OCI-LY7 (cell line): ENCODE measurements around the gene CYP3A4. TPM values are rescaled to one million over a fixed set of nuclear protein-coding genes. Genes with fewer than 3 reads are reported as not detected.

ENCODE experiments used
- BruUV-seq: library from RNA; stranded (reverse); fragments of 400-500 nt; replicated peaks from 2 replicates; lab custom pipeline; 2021; lab: Mats Ljungman, UMichigan
- CTCF ChIA-PET: fragments of 300-600 bp; sonication (Branson Sonifier 250); formaldehyde crosslinking; loops from one replicate; lab custom pipeline; 2022; ENCODE audit warnings: antibody characterized with exemption; ENCODE audit not compliant: unreplicated experiment; lab: Charles Lee
- POLR2A ChIA-PET: fragments of 300-600 bp; sonication (Branson Sonifier 250); formaldehyde crosslinking; loops from one replicate; lab custom pipeline; 2022; ENCODE audit warnings: antibody characterized with exemption; lab: Charles Lee
- DNase-seq: peaks from one replicate; pipeline ENCODE4 v3.0.0-alpha.2; 2015; ENCODE audit warnings: low spot score
- H2AFZ ChIP-seq: fragments of 200-600 bp; sonication (generic), shearing (Covaris generic); 2 replicates; pipeline ENCODE4 v1.6.1; 2014; ENCODE audit warnings: mild to moderate bottlenecking, antibody characterized with exemption, low read length, moderate library complexity
- H3K27ac ChIP-seq: fragments of 200-600 bp; sonication (generic); 2 replicates; pipeline ENCODE4 v1.5.1; 2014; ENCODE audit warnings: mixed run types, low read depth, mild to moderate bottlenecking, moderate library complexity, low read length, inconsistent platforms; ENCODE audit not compliant: poor library complexity, severe bottlenecking
- H3K36me3 ChIP-seq: fragments of 200-600 bp; sonication (generic); 2 replicates; pipeline ENCODE4 v1.6.1; 2014; ENCODE audit warnings: mild to moderate bottlenecking, antibody characterized with exemption, low read length, moderate library complexity, mixed read lengths; ENCODE audit not compliant: insufficient read depth
- H3K4me1 ChIP-seq: fragments of 200-600 bp; sonication (generic); 2 replicates; pipeline ENCODE4 v1.5.1; 2014; ENCODE audit warnings: mild to moderate bottlenecking, low read length; ENCODE audit not compliant: insufficient read depth, poor library complexity, severe bottlenecking
- H3K4me2 ChIP-seq: fragments of 200-600 bp; sonication (generic); 2 replicates; pipeline ENCODE4 v1.6.1; 2014; ENCODE audit warnings: mild to moderate bottlenecking, low read length
- H3K4me3 ChIP-seq: fragments of 200-600 bp; sonication (generic); 2 replicates; pipeline ENCODE4 v1.5.1; 2014; ENCODE audit warnings: mild to moderate bottlenecking, low read depth, low read length; ENCODE audit not compliant: poor library complexity, severe bottlenecking
- H3K79me2 ChIP-seq: fragments of 200-600 bp; sonication (generic); 2 replicates; pipeline ENCODE4 v1.6.1; 2016; ENCODE audit warnings: low read depth, mild to moderate bottlenecking, low read length, moderate library complexity, mixed read lengths; ENCODE audit not compliant: insufficient read depth
- H3K9me2 ChIP-seq: fragments of 200-600 bp; sonication (generic); 2 replicates; pipeline ENCODE4 v1.6.1; 2016; ENCODE audit warnings: mild to moderate bottlenecking, low read length, mixed read lengths; ENCODE audit not compliant: insufficient read depth
- H3K9me3 ChIP-seq: fragments of 200-600 bp; sonication (generic); 2 replicates; pipeline ENCODE4 v1.6.1; 2014; ENCODE audit warnings: mild to moderate bottlenecking, mixed run types, low read length, mixed read lengths
- H4K20me1 ChIP-seq: fragments of 200-600 bp; sonication (generic); 2 replicates; pipeline ENCODE4 v1.6.1; 2014; ENCODE audit warnings: mild to moderate bottlenecking, antibody characterized with exemption, low read length, moderate library complexity, mixed read lengths; ENCODE audit not compliant: insufficient read depth
- EZH2phosphoT487 ChIP-seq: fragments of 200-600 bp; sonication (generic); IDR thresholded peaks from 2 replicates; pipeline ENCODE4 v1.6.1; 2018; ENCODE audit warnings: low read depth, borderline replicate concordance, mild to moderate bottlenecking, mixed run types, antibody characterized with exemption, low read length, moderate library complexity, mixed read lengths
- intact Hi-C: fragments of 100-400 bp; cut with micrococcal nuclease; formaldehyde crosslinking; loops from one replicate; pipeline ENCODE4 v1.10.0; 2022; ENCODE audit not compliant: unreplicated experiment
- total RNA-seq, 2 experiments: library from RNA; depleted of rRNA in 1 of 2; stranded (reverse); fragments of >200 nt in 1 of 2; shearing (Covaris generic) in 1 of 2; gene quantifications; 2 replicates each; pipeline ENCODE4 v1.2.3, GENCODE V29; 2014 to 2022
- TF ChIP-seq, protein P1 (sequence below): fragments of 200-600 bp; sonication (generic); conservative IDR thresholded peaks from 2 replicates; pipeline ENCODE4 v1.5.1; 2014; ENCODE audit warnings: mild to moderate bottlenecking, antibody characterized with exemption, low read length, moderate library complexity, mixed read lengths

Gene CYP3A4
- total RNA-seq, 2 experiments from 2014 or later, result not detected

DNA sequence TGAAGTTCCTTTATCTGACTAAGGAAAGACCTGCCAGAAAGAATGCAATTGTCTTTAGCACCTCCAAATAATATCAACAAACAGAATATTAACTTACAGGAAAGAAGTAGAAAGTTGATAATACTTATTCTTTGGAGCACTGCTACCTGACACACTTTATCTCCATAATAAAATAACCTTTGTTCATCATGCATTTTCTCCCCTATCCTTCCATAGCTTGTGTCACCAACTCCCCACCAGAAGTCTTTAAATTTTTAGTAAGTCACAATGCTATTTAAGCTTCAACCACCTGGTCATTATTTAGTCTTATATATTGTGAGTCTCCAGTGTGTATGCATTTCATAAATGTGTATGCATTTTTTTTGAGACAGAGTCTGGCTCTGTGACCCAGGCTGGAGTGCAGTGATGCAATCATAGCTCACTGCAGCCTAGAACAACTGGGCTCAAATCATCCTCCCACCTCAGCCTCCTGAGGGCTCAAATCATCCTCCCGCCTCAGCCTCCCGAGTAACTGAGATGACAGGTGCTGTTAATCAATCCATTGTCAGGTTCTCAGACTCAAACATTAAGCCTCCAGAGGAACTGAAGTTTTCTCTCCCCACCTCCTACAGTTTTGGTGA, 36.5 kb upstream of the CYP3A4 start:
- intact Hi-C loops, result no loop called here
- no peak overlapping the region for H3K27ac ChIP-seq
- POLR2A ChIA-PET, result no interaction called here
- H3K9me2 ChIP-seq, result no peaks in the 10 kb centered on the region
- no peak overlapping the region for H2AFZ ChIP-seq
- BruUV-seq, result no TSS peak
- no peaks in the 10 kb centered on the region for H3K4me1 ChIP-seq
- H3K79me2 ChIP-seq, result no peaks in the 10 kb centered on the region
- TF ChIP-seq EZH2phosphoT487, result no peak
- TF ChIP-seq, protein P1, sequence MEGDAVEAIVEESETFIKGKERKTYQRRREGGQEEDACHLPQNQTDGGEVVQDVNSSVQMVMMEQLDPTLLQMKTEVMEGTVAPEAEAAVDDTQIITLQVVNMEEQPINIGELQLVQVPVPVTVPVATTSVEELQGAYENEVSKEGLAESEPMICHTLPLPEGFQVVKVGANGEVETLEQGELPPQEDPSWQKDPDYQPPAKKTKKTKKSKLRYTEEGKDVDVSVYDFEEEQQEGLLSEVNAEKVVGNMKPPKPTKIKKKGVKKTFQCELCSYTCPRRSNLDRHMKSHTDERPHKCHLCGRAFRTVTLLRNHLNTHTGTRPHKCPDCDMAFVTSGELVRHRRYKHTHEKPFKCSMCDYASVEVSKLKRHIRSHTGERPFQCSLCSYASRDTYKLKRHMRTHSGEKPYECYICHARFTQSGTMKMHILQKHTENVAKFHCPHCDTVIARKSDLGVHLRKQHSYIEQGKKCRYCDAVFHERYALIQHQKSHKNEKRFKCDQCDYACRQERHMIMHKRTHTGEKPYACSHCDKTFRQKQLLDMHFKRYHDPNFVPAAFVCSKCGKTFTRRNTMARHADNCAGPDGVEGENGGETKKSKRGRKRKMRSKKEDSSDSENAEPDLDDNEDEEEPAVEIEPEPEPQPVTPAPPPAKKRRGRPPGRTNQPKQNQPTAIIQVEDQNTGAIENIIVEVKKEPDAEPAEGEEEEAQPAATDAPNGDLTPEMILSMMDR, result no peak
- H4K20me1 ChIP-seq, result no peaks in the 10 kb centered on the region
- no peaks in the 10 kb centered on the region for H3K36me3 ChIP-seq
- no peak overlapping the region for H3K4me3 ChIP-seq
- H3K4me2 ChIP-seq, result no peak overlapping the region
- no peak for DNase-seq
- no peaks in the 10 kb centered on the region for H3K9me3 ChIP-seq
- CTCF ChIA-PET, result no interaction called here

DNA sequence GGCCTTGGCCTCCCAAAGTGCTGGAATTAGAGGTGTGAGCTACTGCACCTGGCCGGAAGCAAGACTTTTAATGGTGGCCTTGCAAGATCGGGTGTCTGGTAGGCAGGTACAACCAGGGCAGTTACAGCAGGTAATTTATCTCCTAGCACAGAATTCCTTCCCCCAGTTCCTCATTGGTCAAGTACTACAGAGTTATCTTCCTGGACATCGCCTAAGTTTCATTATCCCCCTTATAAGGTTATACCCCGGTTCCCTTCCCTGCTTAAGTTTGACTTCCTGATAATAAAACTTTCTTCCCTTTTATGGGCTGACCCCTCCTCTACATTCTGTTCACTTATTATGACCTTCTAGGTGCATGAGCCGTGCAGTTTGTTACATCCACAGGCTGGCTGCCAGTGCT, 24.8 kb upstream of the CYP3A4 start:
- intact Hi-C loops, result no loop called here
- no peak for DNase-seq
- no peak overlapping the region for H3K4me3 ChIP-seq
- peaks cover 8% of the 10 kb centered on the region; the same call in 1 of the 2 replicates for H3K9me3 ChIP-seq
- H3K4me1 ChIP-seq, result no peaks in the 10 kb centered on the region
- H3K79me2 ChIP-seq, result no peaks in the 10 kb centered on the region
- no TSS peak for BruUV-seq
- H3K27ac ChIP-seq, result no peak overlapping the region
- CTCF ChIA-PET, result no interaction called here
- no peaks in the 10 kb centered on the region for H4K20me1 ChIP-seq
- POLR2A ChIA-PET, result no interaction called here
- no peak overlapping the region for H3K4me2 ChIP-seq
- H2AFZ ChIP-seq, result no peak overlapping the region
- no peaks in the 10 kb centered on the region for H3K9me2 ChIP-seq
- TF ChIP-seq EZH2phosphoT487, result no peak
- TF ChIP-seq, protein P1, result no peak
- no peaks in the 10 kb centered on the region for H3K36me3 ChIP-seq

DNA sequence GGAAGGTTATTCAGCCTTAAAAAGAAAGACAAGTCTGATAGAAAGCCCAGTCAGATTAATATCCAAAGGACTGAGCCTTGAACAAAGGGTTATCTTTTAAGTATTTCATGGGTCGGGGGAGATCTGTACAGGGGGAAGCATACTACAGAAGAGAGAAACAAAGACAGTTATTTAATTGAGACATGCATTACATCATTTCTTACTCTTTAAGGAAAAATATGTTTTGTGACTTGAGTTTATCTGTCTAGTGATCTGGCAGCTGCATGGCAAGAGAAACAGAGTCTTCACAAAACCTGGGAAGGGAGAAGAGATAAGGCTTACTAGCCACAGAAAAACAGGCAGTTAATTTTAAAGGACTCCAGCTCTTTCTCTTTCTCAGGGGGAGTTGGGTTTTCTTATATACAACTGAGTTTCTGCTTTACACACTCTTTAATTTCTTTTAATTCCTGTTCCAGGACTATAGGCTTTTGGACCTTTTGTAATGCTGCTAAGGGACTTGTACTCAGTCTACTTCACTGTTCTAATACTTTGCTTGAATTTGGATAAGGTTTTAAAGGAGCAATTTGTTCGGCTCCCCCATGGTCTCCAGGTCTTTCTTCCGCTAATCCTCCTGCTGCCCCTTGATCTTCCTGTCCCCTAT, 23.0 kb upstream of the CYP3A4 start:
- Histone ChIP-seq H2AFZ (no peak overlapping the region), H3K4me3 (no peak overlapping the region), H3K4me1 (no peaks in the 10 kb centered on the region), H3K79me2 (no peaks in the 10 kb centered on the region), H4K20me1 (no peaks in the 10 kb centered on the region), H3K4me2 (no peak overlapping the region), H3K27ac (no peak overlapping the region), H3K9me2 (no peaks in the 10 kb centered on the region), H3K9me3 (peaks cover 8% of the 10 kb centered on the region; the same call in 1 of the 2 replicates), H3K36me3 (no peaks in the 10 kb centered on the region)
- TF ChIP-seq EZH2phosphoT487, result no peak
- TF ChIP-seq, protein P1, result no peak
- ChIA-PET CTCF (no interaction called here), POLR2A (interaction anchor here (0.6 kb wide), 1 partner anchor 630 kb away, joined by 3 read pairs; no protein-coding TSS in a partner anchor)
- BruUV-seq, result no TSS peak
- DNase-seq, result no peak
- intact Hi-C loops, result no loop called here
